Right lobe of liver (tissue), 6 donors: Measurements from ENCODE around the gene SLC14A1. TPM values are rescaled to one million over a fixed set of nuclear protein-coding genes. Genes with fewer than 3 reads are reported as not detected.
A peak's percentile ranks its signal among the peaks of the same experiment; 100 is the strongest.

Experiments used
- ATAC-seq, 4 donors: fragments of 200-7000 bp; cut with Tn5 transposase; one replicate each; pipeline ENCODE4 v1.9.1; 2020; ENCODE audit warnings: mild to moderate bottlenecking in 4 of 4, moderate library complexity in 4 of 4
- DNase-seq, 3 donors: peaks; one replicate each; pipeline ENCODE4 v3.0.0-alpha.2; 2020
- H3K27ac ChIP-seq, 3 donors: fragments of 200-600 bp; one replicate each; pipeline ENCODE4 v1.8.0; 2022
- H3K27me3 ChIP-seq, 2 donors: fragments of 200-600 bp; one replicate each; pipeline ENCODE4 v1.8.0; 2022
- H3K36me3 ChIP-seq, 4 donors: fragments of 200-600 bp; sonication (generic) in 1 of 4; one replicate each; pipeline versions ENCODE4 v1.5.1 to v1.8.0; 2017 to 2022; ENCODE audit warnings: control low read depth in 1 of 4
- H3K4me1 ChIP-seq, 4 donors: fragments of 200-600 bp; sonication (generic) in 1 of 4; one replicate each; pipeline versions ENCODE4 v1.5.1 to v1.8.0; 2017 to 2022; ENCODE audit warnings: control low read depth in 1 of 4
- H3K4me3 ChIP-seq, 3 donors: fragments of 200-600 bp; one replicate each; pipeline ENCODE4 v1.8.0; 2022
- H3K9me3 ChIP-seq, 4 donors: fragments of 200-600 bp; sonication (generic) in 1 of 4; one replicate each; pipeline versions ENCODE4 v1.5.1 to v1.8.0; 2017 to 2022; ENCODE audit warnings: control low read depth in 1 of 4
- CTCF ChIP-seq, 4 donors: fragments of 200-600 bp in 3 of 4; fragments of 450-650 bp in 1 of 4; IDR thresholded peaks; one replicate each; pipeline versions ENCODE4 v1.5.1 to v1.8.0; 2016 to 2022; ENCODE audit warnings: antibody characterized with exemption in 4 of 4, mild to moderate bottlenecking in 2 of 4
- POLR2A ChIP-seq: fragments of 450-650 bp; IDR thresholded peaks from one replicate; pipeline ENCODE4 v1.6.1; 2017; ENCODE audit warnings: antibody characterized with exemption, mild to moderate bottlenecking
- WGBS: methylation state at CpG from one replicate; pipeline ENCODE4 v1.1.6; 2018; ENCODE audit warnings: low coverage, low lambda C conversion rate; ENCODE audit not compliant: insufficient coverage; ENCODE audit errors: missing lambda C conversion rate; 5-methylcytosine and 5-hydroxymethylcytosine counted together
- intact Hi-C, 2 donors: fragments of 100-400 bp; cut with DNase I; formaldehyde crosslinking; loops; one replicate each; pipeline versions ENCODE4 v1.11.2 to v1.14.1; 2022
- total RNA-seq, 6 experiments: library from RNA; depleted of rRNA in 2 of 6; stranded (reverse); fragments of >200 nt in 2 of 6; fragmentation: NEBNext Ultra II Directional in 3 of 6; extraction: Animal tissue kit (Norgen Biotek cat#: 25700) in 3 of 6; gene quantifications; one replicate each; pipeline versions ENCODE4 v1.1.0 to v1.2.4, GENCODE V29; 2016 to 2023
- donor health status: DM: no; HTN: yes; CAD: no.
- donor health status: DM: no; HTN: no; CAD: no.
- donor health status: DM: no; HTN: no; CAD: no.
- donor health status: DM: no; HTN: yes; CAD: no.
- donor health status: DM: no; HTN: yes; CAD: no.

The SLC14A1 gene
- total RNA-seq, 6 experiments from 2014 or later = 0.26 to 1.9 (median 1.0) TPM

- no peaks in the 10 kb centered on the region for H3K9me3 ChIP-seq
- DNase-seq (no peak), ATAC-seq (no peak)
- no peak overlapping the region for H3K27ac ChIP-seq
- no peaks in the 10 kb centered on the region for H3K27me3 ChIP-seq
- H3K4me3 ChIP-seq = no peak overlapping the region
- no peaks in the 10 kb centered on the region for H3K4me1 ChIP-seq
- TF ChIP-seq POLR2A (no peak), CTCF (IDR thresholded peaks at IDR 0.05) (no peak)
- intact Hi-C loops = loop anchor here in 1 of 2 donors (10.0 kb wide), 1 partner anchor 295 kb away; no protein-coding TSS in a partner anchor
- no peaks in the 10 kb centered on the region for H3K36me3 ChIP-seq
- WGBS = 64% methylated on average over 6 of the region's 6 CpGs
These were observed 43.8 kb upstream of the SLC14A1 start for GRCh38 chr18:45680066-45680690.

GRCh38 chr18:45682181-45682580 is 41.8 kb upstream of the SLC14A1 start:
- no peak for TF ChIP-seq CTCF (IDR thresholded peaks at IDR 0.05)
- TF ChIP-seq POLR2A = no peak
- H3K9me3 ChIP-seq = no peaks in the 10 kb centered on the region
- DNase-seq = no peak
- no peak for ATAC-seq
- 88% methylated on average over 8 of the region's 8 CpGs for WGBS
- no peak overlapping the region for H3K4me3 ChIP-seq
- no peaks in the 10 kb centered on the region for H3K27me3 ChIP-seq
- intact Hi-C loops = loop anchor here in 1 of 2 donors (10.0 kb wide), 1 partner anchor 293 kb away; no protein-coding TSS in a partner anchor
- H3K4me1 ChIP-seq = no peaks in the 10 kb centered on the region
- no peaks in the 10 kb centered on the region for H3K36me3 ChIP-seq
- H3K27ac ChIP-seq = no peak overlapping the region

- DNase-seq (no peak), ATAC-seq (no peak)
- no peak overlapping the region for H3K27ac ChIP-seq
- H3K4me3 ChIP-seq = no peak overlapping the region
- no peaks in the 10 kb centered on the region for H3K36me3 ChIP-seq
- TF ChIP-seq CTCF (IDR thresholded peaks at IDR 0.05) (no peak), POLR2A (no peak)
- 60% methylated on average over 5 of the region's 5 CpGs for WGBS
- H3K9me3 ChIP-seq = no peaks in the 10 kb centered on the region
- intact Hi-C loops = loop anchor here in 1 of 2 donors (10.0 kb wide), 1 partner anchor 290 kb away; no protein-coding TSS in a partner anchor
- no peaks in the 10 kb centered on the region for H3K27me3 ChIP-seq
- H3K4me1 ChIP-seq = no peaks in the 10 kb centered on the region
These were observed 39.5 kb upstream of the SLC14A1 start for GRCh38 chr18:45684341-45685115.

DNA sequence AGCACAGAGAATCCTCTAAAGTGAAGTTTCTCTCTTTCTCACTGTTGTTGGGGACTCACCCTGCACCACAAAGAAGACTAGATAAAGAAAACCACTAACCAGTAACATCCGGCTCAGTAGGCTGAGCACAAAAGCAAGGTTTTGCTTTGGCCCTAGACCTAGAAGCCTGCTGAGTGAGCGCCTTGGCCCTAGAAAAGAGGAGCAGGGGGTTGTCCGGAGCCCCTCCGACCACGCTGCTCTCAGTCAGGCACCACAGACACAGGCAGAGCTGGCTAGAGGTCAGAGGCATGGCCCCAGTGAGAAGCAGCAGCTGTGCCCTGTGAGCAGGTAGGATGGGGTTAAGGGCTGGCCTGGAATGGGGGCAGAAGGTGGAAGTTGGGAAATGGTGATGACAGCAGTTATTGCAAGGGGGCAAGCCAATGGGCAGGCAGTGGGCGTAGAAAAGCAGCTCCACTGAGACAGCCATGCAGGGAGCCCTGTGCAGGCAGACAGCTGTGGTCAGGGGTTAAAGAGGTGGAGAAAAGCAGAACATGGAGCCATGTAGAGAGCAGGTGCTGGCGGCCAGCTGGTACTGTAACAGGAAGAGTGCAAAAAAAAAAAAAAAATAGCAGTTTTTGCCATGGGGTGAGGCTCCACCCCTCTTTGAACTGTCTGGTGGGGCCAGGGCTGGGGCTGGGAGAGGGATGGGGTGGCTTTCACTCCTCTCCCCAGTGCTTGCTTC is 36.9 kb upstream of the SLC14A1 start:
- intact Hi-C loops = loop anchor here in 1 of 2 donors (10.0 kb wide), 1 partner anchor 288 kb away; no protein-coding TSS in a partner anchor
- no peaks in the 10 kb centered on the region for H3K27me3 ChIP-seq
- WGBS = 21% methylated on average over 5 of the region's 7 CpGs
- no peak overlapping the region for H3K27ac ChIP-seq
- no peak overlapping the region for H3K4me3 ChIP-seq
- ATAC-seq (peak; percentile 23 to 37 (median 32)), DNase-seq (no peak)
- H3K4me1 ChIP-seq = no peaks in the 10 kb centered on the region
- H3K36me3 ChIP-seq = no peaks in the 10 kb centered on the region
- no peaks in the 10 kb centered on the region for H3K9me3 ChIP-seq
- TF ChIP-seq POLR2A = no peak
- no peak for TF ChIP-seq CTCF (IDR thresholded peaks at IDR 0.05)
